ENCODE data around the gene LEKR1. TPM values are rescaled to one million over a fixed set of nuclear protein-coding genes. Genes with fewer than 3 reads are reported as not detected.

The LEKR1 gene
- total and polyA plus RNA-seq, 2 experiments from 2014 or later: 0.77 to 0.91 TPM

GRCh38 chr3:157069406-157069805, 243.3 kb downstream of the LEKR1 start:
- no peak overlapping the region for H3K4me3 ChIP-seq
- H3K9me3 ChIP-seq (ENCODE audit: low read depth): no peaks in the 10 kb centered on the region
- TF ChIP-seq CTCF (IDR thresholded peaks at IDR 0.05; ENCODE audit: low read depth, low read length): no peak

GRCh38 chr3:157069846-157070677, 243.9 kb downstream of the LEKR1 start:
- no peaks in the 10 kb centered on the region for H3K27me3 ChIP-seq
- peak in 1 of 2 donors; percentile 22 for DNase-seq (ENCODE audit: low read depth in 1 of 2, low spot score in 1 of 2)
- H3K4me3 ChIP-seq: no peak overlapping the region
- no peak for TF ChIP-seq CTCF (IDR thresholded peaks at IDR 0.05; ENCODE audit: low read depth, low read length)
- H3K4me1 ChIP-seq (ENCODE audit: low read depth): no peaks in the 10 kb centered on the region
- no peaks in the 10 kb centered on the region for H3K9me3 ChIP-seq (ENCODE audit: low read depth)
- H3K27ac ChIP-seq: no peak overlapping the region
- no peaks in the 10 kb centered on the region for H3K36me3 ChIP-seq

More at GRCh38 chr3:157069406-157069805, 243.3 kb downstream of the LEKR1 start:
- Histone ChIP-seq H3K27ac (no peak overlapping the region), H3K36me3 (no peaks in the 10 kb centered on the region), H3K27me3 (no peaks in the 10 kb centered on the region), H3K4me1 (ENCODE audit: low read depth) (no peaks in the 10 kb centered on the region)
- DNase-seq (ENCODE audit: low read depth in 1 of 2, low spot score in 1 of 2): no peak

- no peak for DNase-seq (ENCODE audit: low read depth in 1 of 2, low spot score in 1 of 2)
- Histone ChIP-seq H3K9me3 (ENCODE audit: low read depth) (no peaks in the 10 kb centered on the region), H3K27me3 (no peaks in the 10 kb centered on the region), H3K4me3 (no peak overlapping the region), H3K27ac (no peak overlapping the region), H3K36me3 (no peaks in the 10 kb centered on the region), H3K4me1 (ENCODE audit: low read depth) (no peaks in the 10 kb centered on the region)
- TF ChIP-seq CTCF (IDR thresholded peaks at IDR 0.05; ENCODE audit: low read depth, low read length): no peak
These were observed 244.5 kb downstream of the LEKR1 start for GRCh38 chr3:157070678-157070999.

GRCh38 chr3:157071744-157072525, 245.8 kb downstream of the LEKR1 start:
- no peaks in the 10 kb centered on the region for H3K27me3 ChIP-seq
- no peaks in the 10 kb centered on the region for H3K36me3 ChIP-seq
- no peak for DNase-seq (ENCODE audit: low read depth in 1 of 2, low spot score in 1 of 2)
- H3K4me1 ChIP-seq (ENCODE audit: low read depth): no peaks in the 10 kb centered on the region
- H3K27ac ChIP-seq: no peak overlapping the region
- H3K9me3 ChIP-seq (ENCODE audit: low read depth): no peaks in the 10 kb centered on the region
- H3K4me3 ChIP-seq: no peak overlapping the region
- TF ChIP-seq CTCF (IDR thresholded peaks at IDR 0.05; ENCODE audit: low read depth, low read length): no peak

- Histone ChIP-seq H3K9me3 (ENCODE audit: low read depth) (no peaks in the 10 kb centered on the region), H3K27me3 (no peaks in the 10 kb centered on the region), H3K4me3 (no peak overlapping the region), H3K27ac (no peak overlapping the region), H3K36me3 (no peaks in the 10 kb centered on the region), H3K4me1 (ENCODE audit: low read depth) (peaks cover 6% of the 10 kb centered on the region)
- no peak for TF ChIP-seq CTCF (IDR thresholded peaks at IDR 0.05; ENCODE audit: low read depth, low read length)
- DNase-seq (ENCODE audit: low read depth in 1 of 2, low spot score in 1 of 2): peak in 1 of 2 donors; percentile 50
These were observed 247.7 kb downstream of the LEKR1 start for GRCh38 chr3:157073810-157074209.

Measured in cardiac muscle cell (in vitro differentiated cells and primary cell).